ENCODE data around the gene RNF150.
"Not testable (repeated sequence)": the region's sequence is repeated elsewhere in the genome, so short reads cannot be mapped to it uniquely, and the experiment has no call there.

RNF150 gene

GRCh38 chr4:141133146-141133998, at the start of gene RNF150:
RNF150 (minus strand) TSS chr4:141133469.
- peak; percentile 83 for DNase-seq (ENCODE audit: low read depth)

DNA sequence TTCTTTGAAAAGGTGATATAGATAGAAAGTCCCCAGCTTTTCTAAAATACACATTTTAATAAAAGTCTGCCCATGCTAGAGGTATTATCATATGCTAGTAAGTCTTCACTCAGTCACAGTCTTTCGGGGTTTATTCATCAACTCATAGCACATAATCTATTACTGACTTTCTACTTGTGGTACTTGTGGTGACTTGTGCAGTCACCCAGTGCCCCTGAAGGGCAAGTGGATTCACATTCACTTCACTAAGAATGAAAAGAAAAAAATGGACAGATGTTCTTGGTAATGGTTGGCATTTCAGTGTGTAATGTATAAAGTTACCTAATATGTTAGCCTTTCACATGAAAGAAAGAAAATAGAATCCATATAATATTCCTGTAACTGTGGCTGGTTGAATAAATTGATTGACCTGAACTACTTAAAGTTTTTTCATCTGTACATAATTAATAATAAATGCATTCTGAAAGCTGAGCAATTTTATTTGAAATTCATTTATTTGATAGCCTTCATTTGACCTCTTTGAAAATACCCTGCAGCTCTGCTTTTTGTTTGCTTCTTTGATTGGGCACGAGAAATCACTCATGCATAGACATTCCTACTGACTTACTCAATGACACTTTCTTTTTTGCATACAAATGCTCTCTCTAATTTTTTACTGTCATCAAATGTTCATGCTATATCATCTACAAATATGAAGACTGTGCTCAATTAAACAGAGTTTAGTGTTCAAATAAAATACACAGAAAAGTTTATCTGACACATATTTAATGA, 47.9 kb upstream of the RNF150 start:
- DNase-seq (ENCODE audit: low read depth), result no peak

- peak; percentile 5 for DNase-seq (ENCODE audit: low read depth)
Measured at GRCh38 chr4:141179474-141180373, 46.5 kb upstream of the RNF150 start.

DNA sequence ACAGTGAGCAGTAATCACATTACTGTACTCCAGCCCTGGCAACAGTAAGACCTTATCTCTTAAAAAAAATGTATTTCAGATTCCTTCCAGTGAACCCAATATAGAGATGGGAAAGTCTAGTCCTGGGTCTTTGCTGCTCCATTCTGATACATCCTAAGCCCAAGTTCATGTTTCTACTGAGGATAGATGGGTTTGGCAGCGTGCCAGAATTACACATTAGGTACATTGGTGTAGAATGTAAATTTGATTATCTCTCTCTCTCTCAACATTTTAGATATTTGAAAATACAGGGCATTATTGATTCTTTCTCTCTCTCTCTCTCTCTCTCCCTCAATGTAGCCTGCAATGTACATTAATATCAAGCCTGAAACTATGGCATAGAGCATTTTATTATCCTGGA, 43.9 kb upstream of the RNF150 start:
- no peak for DNase-seq (ENCODE audit: low read depth)

DNA sequence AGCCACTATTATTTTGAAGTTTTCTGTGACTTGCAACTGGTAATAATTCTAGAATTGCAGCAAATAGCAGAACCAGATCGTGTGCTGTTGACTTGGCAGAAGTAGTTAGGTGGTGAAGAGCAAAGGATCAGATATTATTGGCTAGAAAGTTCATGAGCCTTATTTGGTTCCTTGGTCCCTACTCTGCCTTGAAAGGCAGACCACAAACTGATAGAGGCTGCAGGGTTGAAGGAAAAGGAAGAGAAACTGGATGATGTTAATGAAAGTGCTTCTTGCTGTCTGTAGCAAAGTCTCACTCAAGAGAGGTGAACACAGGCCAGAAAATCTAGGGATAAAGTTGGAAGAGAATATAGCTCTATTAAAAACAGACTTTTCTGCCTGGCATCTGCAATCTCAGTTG, 41.2 kb upstream of the RNF150 start:
- DNase-seq (ENCODE audit: low read depth), result no peak

DNA sequence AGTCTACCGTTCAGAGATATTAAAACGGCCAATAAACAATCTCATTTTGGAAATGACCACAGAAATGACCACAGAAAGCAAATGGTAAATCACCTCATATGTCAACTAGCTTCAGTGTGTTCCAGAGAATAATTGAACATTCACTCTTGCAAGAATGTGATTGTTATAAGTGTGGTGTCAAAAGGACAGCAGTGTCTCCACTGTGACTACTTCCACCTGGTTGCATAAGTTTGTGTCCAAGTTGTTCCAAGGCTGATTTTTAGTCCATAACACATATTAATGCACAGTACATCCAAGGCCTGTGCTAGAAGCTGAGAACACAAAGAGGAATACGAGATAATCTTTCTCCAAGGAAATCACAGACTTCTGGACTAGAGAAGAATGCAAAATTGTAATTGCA, 37.4 kb upstream of the RNF150 start:
- no peak for DNase-seq (ENCODE audit: low read depth)

GRCh38 chr4:141169391-141169790, 36.1 kb upstream of the RNF150 start:
- DNase-seq (ENCODE audit: low read depth), result no peak

- not testable (repeated sequence) for DNase-seq (ENCODE audit: low read depth)
Measured at GRCh38 chr4:141165001-141165400, 31.7 kb upstream of the RNF150 start.

DNA sequence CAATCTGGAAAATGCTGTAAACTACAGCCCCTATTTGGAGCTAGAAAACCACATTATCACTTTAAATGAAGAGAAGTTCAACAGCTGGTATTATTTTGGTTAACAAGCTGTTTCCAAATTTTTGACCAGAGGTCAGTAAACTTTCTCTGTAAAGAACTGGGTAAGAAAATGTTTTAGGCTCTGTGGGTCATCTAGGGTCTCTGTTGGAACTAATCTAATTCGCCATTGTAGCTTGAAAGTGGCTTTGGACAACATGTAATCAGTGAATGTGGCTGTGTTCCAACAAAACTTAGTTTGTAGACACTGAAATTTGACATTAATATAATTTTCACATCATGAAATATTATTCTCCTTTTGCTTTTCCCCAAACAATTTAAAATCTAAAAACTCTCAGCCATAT, 25.8 kb upstream of the RNF150 start:
- DNase-seq (ENCODE audit: low read depth), result no peak

DNA sequence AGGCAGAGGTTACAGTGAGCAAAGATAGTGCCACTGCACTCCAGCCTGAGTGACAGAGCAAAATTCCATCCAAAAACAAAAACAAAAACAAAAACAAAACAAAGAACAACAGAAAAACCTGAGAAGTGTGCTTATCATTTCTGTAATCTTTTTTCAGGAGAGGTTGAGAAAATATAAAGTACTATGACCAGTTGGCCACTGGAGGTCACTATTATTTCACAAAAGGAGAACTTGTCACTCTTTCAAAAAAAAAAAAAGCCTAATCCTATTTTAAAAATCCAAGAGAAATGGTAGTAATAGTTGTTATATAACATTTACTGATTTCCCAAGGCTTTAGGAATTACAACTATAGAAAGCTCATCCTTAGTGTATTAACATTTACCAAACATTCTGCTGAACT, 24.9 kb upstream of the RNF150 start:
- DNase-seq (ENCODE audit: low read depth), result peak; percentile 34

- peak; percentile 43 for DNase-seq (ENCODE audit: low read depth)
Measured at GRCh38 chr4:141155586-141155985, 22.3 kb upstream of the RNF150 start.

GRCh38 chr4:141154725-141155124, 21.5 kb upstream of the RNF150 start:
- DNase-seq (ENCODE audit: low read depth), result no peak

- DNase-seq (ENCODE audit: low read depth), result peak; percentile 62
Measured at GRCh38 chr4:141153751-141154510, 20.7 kb upstream of the RNF150 start.

DNA sequence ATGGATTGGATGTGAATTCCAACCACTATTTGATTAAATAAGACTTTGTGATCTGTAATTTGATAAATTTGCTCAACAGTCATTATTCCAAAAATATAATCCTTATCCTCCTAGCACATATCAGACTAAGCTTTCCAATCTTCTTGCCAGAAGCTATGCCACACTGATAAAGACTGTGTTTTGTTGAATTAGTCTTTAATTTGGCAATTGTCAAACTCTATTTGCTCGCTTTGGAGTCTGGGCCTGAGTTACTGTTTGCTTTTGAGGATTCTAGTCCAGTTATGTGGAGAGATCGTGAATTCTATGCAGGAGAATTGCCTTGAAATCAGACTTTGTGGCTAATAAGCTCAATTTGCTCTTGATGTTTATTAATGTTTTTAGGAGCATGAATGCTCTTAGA, 10.9 kb upstream of the RNF150 start:
- no peak for DNase-seq (ENCODE audit: low read depth)

DNA sequence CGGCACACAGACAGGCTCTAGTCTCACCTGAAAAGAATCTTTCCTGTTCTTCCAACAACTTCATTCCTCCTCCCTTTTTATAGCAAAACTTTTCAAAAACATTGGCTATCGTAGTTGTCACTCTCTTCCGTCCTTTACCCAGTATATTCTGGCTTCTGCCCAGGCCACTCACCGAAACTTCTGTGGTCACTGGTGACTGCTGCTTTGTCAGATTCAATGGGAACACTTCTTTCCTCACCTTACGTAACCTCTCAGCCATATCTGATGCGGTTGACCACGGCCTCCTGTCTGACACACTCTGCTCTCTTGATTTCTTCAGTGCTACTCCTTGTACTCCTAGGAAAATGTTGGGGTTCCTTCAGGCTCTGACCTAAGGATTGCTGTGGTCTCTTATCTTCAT, 9.2 kb upstream of the RNF150 start:
- DNase-seq (ENCODE audit: low read depth), result no peak

DNA sequence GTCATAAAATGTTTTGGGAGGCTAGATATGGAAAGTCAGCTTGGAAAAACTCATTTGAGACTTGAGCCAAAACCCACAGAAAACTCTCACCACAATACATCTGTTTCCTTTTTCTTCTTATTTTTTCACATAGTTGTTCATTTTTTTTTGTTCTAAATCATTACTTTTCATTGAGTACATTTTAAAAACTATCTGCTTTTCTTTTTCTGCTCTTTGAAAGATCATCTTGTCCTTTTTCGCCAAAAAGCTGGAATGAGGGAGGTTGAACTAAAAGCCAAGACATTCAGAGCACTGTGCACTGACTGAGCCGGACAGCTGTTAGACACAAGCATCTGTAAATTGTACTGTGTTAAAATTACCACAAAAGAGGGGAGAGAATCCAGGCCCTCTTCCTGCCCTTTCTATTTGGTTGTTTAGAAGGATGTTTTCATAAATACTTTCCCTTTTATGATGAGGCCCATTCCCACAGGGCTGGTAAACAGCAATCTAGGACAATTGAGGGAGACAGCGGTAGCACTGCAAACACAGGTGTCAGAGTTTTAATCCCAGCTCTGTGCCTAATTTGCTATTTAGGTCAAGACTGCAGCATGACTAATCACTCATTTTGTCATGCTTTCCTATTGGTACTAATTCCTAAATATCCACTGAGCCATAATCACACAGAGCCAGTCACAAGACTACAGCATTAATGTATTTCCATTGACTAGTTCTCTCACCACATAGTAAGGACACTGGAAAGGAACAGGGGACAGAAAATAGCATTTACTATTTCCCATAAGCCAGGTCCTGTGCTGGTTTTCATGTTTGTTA, 7.3 kb upstream of the RNF150 start:
- no peak for DNase-seq (ENCODE audit: low read depth)

DNA sequence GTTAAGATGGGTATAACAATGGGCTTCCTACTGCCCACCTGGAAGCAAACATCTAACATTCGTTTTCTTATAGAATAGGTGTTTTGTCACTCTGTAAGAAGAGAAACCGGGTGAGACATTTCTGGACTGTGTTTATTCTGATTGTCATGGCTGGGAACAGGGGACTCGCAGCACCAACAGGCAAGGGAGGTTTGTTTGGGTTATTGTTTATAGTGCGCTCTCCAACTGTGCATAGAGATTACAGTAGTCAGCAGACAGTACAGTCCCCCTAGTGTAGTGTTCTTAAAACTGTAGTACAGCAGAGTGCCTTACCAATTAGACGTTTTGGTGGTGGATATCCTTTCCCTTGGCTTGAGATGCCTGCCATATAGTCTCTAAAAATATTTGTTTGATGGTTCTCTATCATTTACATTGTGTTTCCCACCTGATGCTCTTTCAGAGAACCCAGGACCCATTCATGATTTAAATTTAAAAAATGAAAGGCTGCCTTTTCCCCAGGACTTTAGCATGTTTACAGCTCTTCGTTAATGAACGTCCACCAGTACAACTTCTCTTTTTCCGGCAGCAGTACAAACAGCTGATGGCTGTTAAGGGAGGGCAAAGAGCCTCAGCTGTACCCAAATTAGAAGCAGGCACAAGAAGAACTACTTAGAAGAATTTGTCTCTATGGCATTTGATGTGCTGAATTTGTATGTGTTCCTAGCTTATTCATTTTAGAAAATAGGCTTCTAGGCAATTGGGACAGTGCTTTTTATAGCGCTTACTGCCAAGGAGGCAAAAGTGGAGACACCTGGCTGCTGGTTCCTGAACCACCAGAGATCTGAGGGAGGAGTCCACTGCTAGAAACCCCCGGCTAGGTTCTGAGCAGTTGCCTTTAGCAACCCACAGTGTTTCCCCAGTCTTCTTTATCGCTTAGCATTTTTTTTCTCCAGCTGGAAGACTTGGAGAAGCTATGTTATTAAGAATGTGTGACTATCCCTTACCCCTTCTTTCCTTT, 1.0 kb upstream of the RNF150 start:
- DNase-seq (ENCODE audit: low read depth), result no peak

- DNase-seq (ENCODE audit: low read depth), result peak; percentile 16
Measured at GRCh38 chr4:141132709-141133145, 542 bp downstream of the RNF150 start.

DNA sequence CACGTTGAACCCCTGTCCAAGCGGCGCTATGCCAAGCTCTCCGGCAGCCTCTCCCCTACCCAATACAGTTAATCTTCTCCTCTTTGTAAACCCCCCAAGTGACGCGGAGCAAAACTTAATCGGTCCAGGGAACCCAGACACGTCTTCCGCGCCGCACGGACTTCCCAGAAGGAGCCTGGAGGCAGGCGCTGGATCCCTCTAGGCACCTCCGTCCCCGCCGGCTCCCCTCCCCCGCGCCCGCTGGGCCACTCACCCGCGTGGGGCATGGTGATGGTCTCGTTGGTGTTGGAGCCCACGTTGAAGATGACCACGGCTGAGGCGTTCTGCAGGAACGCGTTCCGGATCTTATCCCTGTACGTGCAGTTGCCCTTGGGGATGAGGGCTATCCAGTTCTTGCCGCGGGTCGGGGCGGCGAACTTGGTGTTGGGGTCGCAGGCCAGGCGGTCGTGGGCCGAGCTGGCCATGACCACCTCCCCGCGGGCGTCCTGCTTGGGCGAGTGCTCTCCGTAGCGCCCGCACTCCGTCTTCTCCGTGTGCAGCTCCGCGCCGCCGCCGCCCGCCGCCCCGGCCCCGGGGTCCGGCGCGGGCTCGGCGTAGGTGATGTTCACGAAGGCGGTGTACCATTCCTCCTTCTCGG, 1.1 kb downstream of the RNF150 start:
- DNase-seq (ENCODE audit: low read depth), result peak; percentile 18

Measured in iris pigment epithelial cell (primary cell).